PC-3 (cell line): ENCODE results near the gene NCOR2.

Experiments used
- CTCF ChIP-seq: fragments of 300-600 bp; sonication (generic); conservative IDR thresholded peaks from 2 replicates; pipeline ENCODE4 v1.5.1; 2017; ENCODE audit warnings: antibody characterized with exemption, low read depth, mild to moderate bottlenecking, low read length
- EZH2 ChIP-seq: fragments of 300-600 bp; sonication (generic); IDR thresholded peaks from one replicate; pipeline ENCODE4 v1.6.1; 2017; ENCODE audit warnings: antibody characterized with exemption, mild to moderate bottlenecking, low read length; ENCODE audit not compliant: unreplicated experiment
- EZH2phosphoT487 ChIP-seq: fragments of 300-600 bp; sonication (generic); IDR thresholded peaks from 2 replicates; pipeline ENCODE4 v1.6.1; 2018; ENCODE audit warnings: mild to moderate bottlenecking, antibody characterized with exemption, low read length, borderline replicate concordance

- TF ChIP-seq CTCF (no peak), EZH2 (no peak), EZH2phosphoT487 (no peak)
These were observed 4.1 kb upstream of the NCOR2 start for GRCh38 chr12:124571556-124571955.
